ENCODE measurements around the gene PTAFR. TPM values are rescaled to one million over a fixed set of nuclear protein-coding genes. Genes with fewer than 3 reads are reported as not detected.

Gene PTAFR
- total RNA-seq, 1 experiment from 2014 or later: 2.6 TPM

- no peak overlapping the region for H3K4me3 Mint-ChIP-seq
- ATAC-seq: no peak
- H3K9me3 Mint-ChIP-seq: peaks cover 11% of the 10 kb centered on the region
- TF ChIP-seq IRF2 (CRISPR knock-in tag; IDR thresholded peaks at IDR 0.05; ENCODE audit: borderline replicate concordance, low read depth) (no peak), ZNF281 (CRISPR knock-in tag; IDR thresholded peaks at IDR 0.05) (no peak), ZNF425 (CRISPR knock-in tag; conservative IDR thresholded peaks at IDR 0.05) (no peak), ATF6 (CRISPR knock-in tag; IDR thresholded peaks at IDR 0.05) (no peak), NR2C2 (CRISPR knock-in tag; IDR thresholded peaks at IDR 0.05) (no peak), CREM (CRISPR knock-in tag; IDR thresholded peaks at IDR 0.05) (no peak), TCF7 (CRISPR knock-in tag; IDR thresholded peaks at IDR 0.05; ENCODE audit: low read depth) (no peak), RELA (CRISPR knock-in tag; IDR thresholded peaks at IDR 0.05; ENCODE audit: borderline replicate concordance) (no peak), GRHL2 (CRISPR knock-in tag; IDR thresholded peaks at IDR 0.05; ENCODE audit: insufficient replicate concordance, severe bottlenecking) (no peak), SMAD3 (CRISPR knock-in tag; IDR thresholded peaks at IDR 0.05; ENCODE audit: borderline replicate concordance) (no peak), CDX4 (CRISPR knock-in tag; IDR thresholded peaks at IDR 0.05; ENCODE audit: borderline replicate concordance) (no peak), HMGA2 (CRISPR knock-in tag; IDR thresholded peaks at IDR 0.05) (no peak), MLX (CRISPR knock-in tag; IDR thresholded peaks at IDR 0.05) (no peak), ATF1 (CRISPR knock-in tag; IDR thresholded peaks at IDR 0.05) (no peak), CBFB (CRISPR knock-in tag; IDR thresholded peaks at IDR 0.05; ENCODE audit: low read depth) (no peak), ZNF416 (CRISPR knock-in tag; IDR thresholded peaks at IDR 0.05) (no peak), ZNF512 (CRISPR knock-in tag; IDR thresholded peaks at IDR 0.05; ENCODE audit: borderline replicate concordance) (no peak), ZNF532 (CRISPR knock-in tag; IDR thresholded peaks at IDR 0.05; ENCODE audit: borderline replicate concordance) (no peak), ELF4 (CRISPR knock-in tag; IDR thresholded peaks at IDR 0.05; ENCODE audit: low read depth) (no peak), HMGXB4 (CRISPR knock-in tag; IDR thresholded peaks at IDR 0.05) (no peak)
- no peaks in the 10 kb centered on the region for H3K4me1 Mint-ChIP-seq
- H3K27me3 Mint-ChIP-seq (ENCODE audit: low read depth): no peaks in the 10 kb centered on the region
- H3K27ac Mint-ChIP-seq: no peak overlapping the region
- ChIA-PET CTCF (interaction anchor here (2.6 kb wide), 1 partner anchor 63 kb away, joined by 7 read pairs; no protein-coding TSS in a partner anchor), POLR2A (interaction anchor here (0.9 kb wide), 1 partner anchor 16 kb away, joined by 3 read pairs; no protein-coding TSS in a partner anchor)
- no peak for DNase-seq (ENCODE audit: low spot score)
- peaks cover 5% of the 10 kb centered on the region; the same call in 1 of the 2 replicates for H3K36me3 Mint-ChIP-seq
Measured at GRCh38 chr1:28154078-28154594, 22.4 kb downstream of the PTAFR start.

Measured in WTC11 (cell line).